OCI-LY1 (cell line): ENCODE measurements around the gene TBC1D22B.

ENCODE experiments used
- CTCF ChIP-seq: fragments of 200-600 bp; sonication (generic), shearing (Covaris generic); IDR thresholded peaks from 2 replicates; pipeline ENCODE4 v1.5.1; 2017; ENCODE audit warnings: mild to moderate bottlenecking, antibody characterized with exemption, low read length, moderate library complexity, mixed read lengths
- EZH2 ChIP-seq: fragments of 200-600 bp; sonication (generic), shearing (Covaris generic); IDR thresholded peaks from 2 replicates; pipeline ENCODE4 v1.8.0; 2017; ENCODE audit warnings: borderline replicate concordance, mixed run types, mild to moderate bottlenecking, antibody characterized with exemption, low read length, moderate library complexity, mixed read lengths

- TF ChIP-seq CTCF (no peak), EZH2 (no peak)
Measured at GRCh38 chr6:37256692-37257319, 766 bp upstream of the TBC1D22B start.
